Liver (tissue), 3 donors: ENCODE results near the gene USP17L29.
"Not testable (repeated sequence)": the region's sequence is repeated elsewhere in the genome, so short reads cannot be mapped to it uniquely, and the experiment has no call there.

Experiments used
- ATF3 ChIP-seq: IDR thresholded peaks from 2 replicates; pipeline ENCODE4 v1.6.1; 2016; ENCODE audit warnings: antibody characterized with exemption
- CTCF ChIP-seq: fragments of 150-350 bp; IDR thresholded peaks from 2 replicates; pipeline ENCODE4 v1.5.1; 2017; ENCODE audit warnings: improper control_type of control experiment, low read depth, low read length; ENCODE audit not compliant: missing input control
- EGR1 ChIP-seq, 2 donors: IDR thresholded peaks; 2 replicates each; pipeline ENCODE4 v1.6.1; 2016 to 2018; ENCODE audit warnings: antibody characterized with exemption in 2 of 2, low read depth in 2 of 2
- FOXA1 ChIP-seq: IDR thresholded peaks from 2 replicates; pipeline ENCODE4 v1.6.1; 2016; ENCODE audit warnings: antibody characterized with exemption
- GABPA ChIP-seq, 2 donors: IDR thresholded peaks in 1 of 2; conservative IDR thresholded peaks in 1 of 2; 2 replicates each; pipeline ENCODE4 v1.6.1; 2016; ENCODE audit warnings: antibody characterized with exemption in 2 of 2, mild to moderate bottlenecking in 1 of 2, moderate library complexity in 1 of 2
- JUND ChIP-seq, 2 donors: IDR thresholded peaks; 2 replicates each; pipeline ENCODE4 v1.6.1; 2016; ENCODE audit warnings: antibody characterized with exemption in 2 of 2
- MAX ChIP-seq: IDR thresholded peaks from 2 replicates; pipeline ENCODE4 v1.6.1; 2016; ENCODE audit warnings: antibody characterized with exemption
- NR2F2 ChIP-seq: IDR thresholded peaks from 2 replicates; pipeline ENCODE4 v1.6.1; 2016; ENCODE audit warnings: antibody characterized with exemption
- RAD21 ChIP-seq, 2 donors: IDR thresholded peaks; 2 replicates each; pipeline ENCODE4 v1.6.1; 2016; ENCODE audit warnings: antibody characterized with exemption in 2 of 2, mild to moderate bottlenecking in 2 of 2
- SP1 ChIP-seq: IDR thresholded peaks from 2 replicates; pipeline ENCODE4 v1.6.1; 2018; ENCODE audit warnings: antibody characterized with exemption, mild to moderate bottlenecking
- TAF1 ChIP-seq: conservative IDR thresholded peaks from 2 replicates; pipeline ENCODE4 v1.6.1; 2016; ENCODE audit warnings: antibody characterized with exemption, mild to moderate bottlenecking
- YY1 ChIP-seq: IDR thresholded peaks from 2 replicates; pipeline ENCODE4 v1.6.1; 2016; ENCODE audit warnings: antibody characterized with exemption, mild to moderate bottlenecking
- ZBTB33 ChIP-seq: IDR thresholded peaks from 2 replicates; pipeline ENCODE4 v1.6.1; 2016; ENCODE audit warnings: antibody characterized with exemption
- TF ChIP-seq, protein P1 (sequence below): IDR thresholded peaks from 2 replicates; pipeline ENCODE4 v1.6.1; 2016; ENCODE audit warnings: antibody characterized with exemption, mild to moderate bottlenecking
- donor health status: healthy.
- donor health status: healthy.

GRCh38 chr4:9350866-9351265 lies 2.6 kb upstream of the USP17L29 start:
- TF ChIP-seq CTCF; EGR1 (IDR thresholded peaks at IDR 0.05; ENCODE audit: low read depth in 2 of 2); YY1; TAF1; RAD21 (IDR thresholded peaks at IDR 0.05); ATF3; NR2F2; SP1; MAX; GABPA (IDR thresholded peaks at IDR 0.05 in 1 of 2, conservative IDR thresholded peaks at IDR 0.05 in 1 of 2); JUND (IDR thresholded peaks at IDR 0.05); FOXA1; ZBTB33: not testable (repeated sequence)
- TF ChIP-seq, protein P1, sequence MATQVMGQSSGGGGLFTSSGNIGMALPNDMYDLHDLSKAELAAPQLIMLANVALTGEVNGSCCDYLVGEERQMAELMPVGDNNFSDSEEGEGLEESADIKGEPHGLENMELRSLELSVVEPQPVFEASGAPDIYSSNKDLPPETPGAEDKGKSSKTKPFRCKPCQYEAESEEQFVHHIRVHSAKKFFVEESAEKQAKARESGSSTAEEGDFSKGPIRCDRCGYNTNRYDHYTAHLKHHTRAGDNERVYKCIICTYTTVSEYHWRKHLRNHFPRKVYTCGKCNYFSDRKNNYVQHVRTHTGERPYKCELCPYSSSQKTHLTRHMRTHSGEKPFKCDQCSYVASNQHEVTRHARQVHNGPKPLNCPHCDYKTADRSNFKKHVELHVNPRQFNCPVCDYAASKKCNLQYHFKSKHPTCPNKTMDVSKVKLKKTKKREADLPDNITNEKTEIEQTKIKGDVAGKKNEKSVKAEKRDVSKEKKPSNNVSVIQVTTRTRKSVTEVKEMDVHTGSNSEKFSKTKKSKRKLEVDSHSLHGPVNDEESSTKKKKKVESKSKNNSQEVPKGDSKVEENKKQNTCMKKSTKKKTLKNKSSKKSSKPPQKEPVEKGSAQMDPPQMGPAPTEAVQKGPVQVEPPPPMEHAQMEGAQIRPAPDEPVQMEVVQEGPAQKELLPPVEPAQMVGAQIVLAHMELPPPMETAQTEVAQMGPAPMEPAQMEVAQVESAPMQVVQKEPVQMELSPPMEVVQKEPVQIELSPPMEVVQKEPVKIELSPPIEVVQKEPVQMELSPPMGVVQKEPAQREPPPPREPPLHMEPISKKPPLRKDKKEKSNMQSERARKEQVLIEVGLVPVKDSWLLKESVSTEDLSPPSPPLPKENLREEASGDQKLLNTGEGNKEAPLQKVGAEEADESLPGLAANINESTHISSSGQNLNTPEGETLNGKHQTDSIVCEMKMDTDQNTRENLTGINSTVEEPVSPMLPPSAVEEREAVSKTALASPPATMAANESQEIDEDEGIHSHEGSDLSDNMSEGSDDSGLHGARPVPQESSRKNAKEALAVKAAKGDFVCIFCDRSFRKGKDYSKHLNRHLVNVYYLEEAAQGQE = not testable (repeated sequence)
